Activated CD8-positive, alpha-beta memory T cell treated with anti-CD3 and anti-CD28 coated beads for 4 hours (primary cell): ENCODE data around the gene HIC1.
A peak's percentile ranks its signal among the peaks of the same experiment; 100 is the strongest.
"Not testable (repeated sequence)": the region's sequence is repeated elsewhere in the genome, so short reads cannot be mapped to it uniquely, and the experiment has no call there.

Source experiments
- DNase-seq, 2 donors: peaks; one replicate each; pipeline ENCODE4 v3.0.0-alpha.2; 2020; ENCODE audit warnings: low read depth in 2 of 2

The HIC1 gene, protein sequence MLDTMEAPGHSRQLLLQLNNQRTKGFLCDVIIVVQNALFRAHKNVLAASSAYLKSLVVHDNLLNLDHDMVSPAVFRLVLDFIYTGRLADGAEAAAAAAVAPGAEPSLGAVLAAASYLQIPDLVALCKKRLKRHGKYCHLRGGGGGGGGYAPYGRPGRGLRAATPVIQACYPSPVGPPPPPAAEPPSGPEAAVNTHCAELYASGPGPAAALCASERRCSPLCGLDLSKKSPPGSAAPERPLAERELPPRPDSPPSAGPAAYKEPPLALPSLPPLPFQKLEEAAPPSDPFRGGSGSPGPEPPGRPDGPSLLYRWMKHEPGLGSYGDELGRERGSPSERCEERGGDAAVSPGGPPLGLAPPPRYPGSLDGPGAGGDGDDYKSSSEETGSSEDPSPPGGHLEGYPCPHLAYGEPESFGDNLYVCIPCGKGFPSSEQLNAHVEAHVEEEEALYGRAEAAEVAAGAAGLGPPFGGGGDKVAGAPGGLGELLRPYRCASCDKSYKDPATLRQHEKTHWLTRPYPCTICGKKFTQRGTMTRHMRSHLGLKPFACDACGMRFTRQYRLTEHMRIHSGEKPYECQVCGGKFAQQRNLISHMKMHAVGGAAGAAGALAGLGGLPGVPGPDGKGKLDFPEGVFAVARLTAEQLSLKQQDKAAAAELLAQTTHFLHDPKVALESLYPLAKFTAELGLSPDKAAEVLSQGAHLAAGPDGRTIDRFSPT

DNA sequence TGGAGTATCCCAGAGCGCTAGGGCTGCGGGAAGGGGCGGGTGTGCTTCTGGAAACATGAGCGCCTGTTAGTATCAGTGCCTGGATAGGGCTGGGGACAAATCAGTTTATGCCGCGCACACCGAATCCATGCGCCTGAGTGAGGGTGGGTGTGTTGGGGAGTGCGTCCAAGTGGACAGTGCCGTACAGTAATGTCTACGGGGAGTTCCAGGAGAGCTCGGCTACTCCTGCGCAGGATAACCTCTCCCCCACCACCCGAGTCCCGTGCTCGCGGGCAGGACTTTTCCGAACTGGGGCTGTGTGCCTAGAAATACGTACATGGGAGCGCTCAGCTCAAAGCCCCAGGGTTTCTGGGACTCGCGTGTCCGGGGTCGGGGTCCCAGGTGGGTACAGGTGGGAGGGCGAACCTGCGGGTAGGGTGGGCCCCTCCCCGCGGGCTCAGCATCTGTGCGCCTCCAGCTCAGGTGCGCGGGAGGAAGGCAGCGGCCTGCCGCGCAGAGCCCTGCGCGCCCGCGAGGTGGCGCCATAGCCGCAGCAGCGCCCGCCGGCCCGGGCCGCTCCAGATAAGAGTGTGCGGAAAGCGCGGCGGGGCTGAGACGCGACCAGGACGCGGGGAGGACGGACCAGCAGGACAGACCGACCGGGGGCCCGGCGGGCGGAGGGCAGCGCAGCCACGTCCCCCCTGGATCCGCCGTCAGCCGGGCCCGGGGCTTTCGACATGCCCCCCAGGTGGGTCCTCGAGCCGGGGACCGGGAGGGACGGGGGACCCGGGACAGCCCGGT is at the start of gene HIC1:
Gene HIC1, plus strand, starts transcription at position 592 of the 780 bp plus-strand sequence. CDS start 1,588 bp downstream, outside the sequence.
- DNase-seq: peak; percentile 51 to 59

DNA sequence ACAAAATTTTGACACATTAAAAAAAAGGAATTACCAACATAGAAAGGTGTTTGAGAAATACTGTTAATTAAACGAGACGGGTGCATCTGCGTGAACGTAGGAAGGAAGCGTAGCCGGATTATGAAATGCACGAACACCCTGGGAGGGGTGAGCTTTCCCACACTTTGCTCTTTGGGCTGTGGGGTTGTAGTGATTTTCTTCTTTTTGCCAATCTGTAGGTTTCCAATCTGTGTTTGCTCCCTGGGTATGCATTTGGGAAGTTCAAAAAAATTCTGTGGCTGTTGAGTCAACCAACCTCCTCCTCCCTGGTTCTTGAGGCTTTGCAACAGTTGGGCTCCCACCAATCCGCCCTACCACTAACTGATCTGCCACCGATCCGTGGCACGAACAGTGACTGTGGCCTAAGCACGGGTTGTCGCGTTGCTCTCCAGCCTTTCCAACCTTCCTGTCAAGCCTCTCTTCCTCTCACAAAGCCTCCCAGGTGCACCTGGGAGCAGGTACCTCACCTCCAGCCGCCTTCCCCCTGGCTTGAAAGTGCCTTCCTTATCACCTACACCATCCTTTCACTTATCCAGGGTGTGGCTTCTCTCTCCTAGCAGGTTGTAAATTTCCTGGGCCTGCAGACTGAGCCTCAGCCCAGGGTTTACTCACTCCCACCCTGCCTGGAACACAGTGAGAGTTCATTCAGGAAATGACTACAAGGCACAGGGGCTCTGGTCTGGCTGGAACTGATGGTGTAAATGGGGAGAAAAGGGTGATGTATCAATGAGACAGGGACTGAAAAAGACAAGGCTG is 46.4 kb upstream of the HIC1 start:
- no peak for DNase-seq

- no peak for DNase-seq
Observed at GRCh38 chr17:2009737-2010136, 45.2 kb upstream of the HIC1 start.

GRCh38 chr17:2011411-2012371 is 43.2 kb upstream of the HIC1 start:
- no peak for DNase-seq

DNA sequence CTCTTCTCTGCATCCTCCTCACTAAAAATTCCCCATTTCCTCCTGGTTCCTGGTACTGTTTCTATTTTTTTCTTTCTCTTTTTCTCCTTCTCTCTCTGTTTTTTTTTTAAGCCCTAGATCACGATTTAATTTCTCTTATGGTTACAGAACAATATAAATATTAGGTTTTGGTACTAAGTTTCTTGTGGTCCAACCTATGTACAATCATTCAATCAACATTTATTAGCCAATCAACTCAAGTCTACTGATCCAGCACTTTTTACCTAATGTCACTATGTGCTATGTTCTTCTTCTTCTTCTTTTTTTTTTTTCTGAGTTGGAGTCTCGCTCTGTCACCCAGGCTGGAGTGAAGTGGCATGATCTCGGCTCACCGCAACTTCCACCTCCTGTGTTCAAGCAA is 42.4 kb upstream of the HIC1 start:
- DNase-seq: no peak

DNA sequence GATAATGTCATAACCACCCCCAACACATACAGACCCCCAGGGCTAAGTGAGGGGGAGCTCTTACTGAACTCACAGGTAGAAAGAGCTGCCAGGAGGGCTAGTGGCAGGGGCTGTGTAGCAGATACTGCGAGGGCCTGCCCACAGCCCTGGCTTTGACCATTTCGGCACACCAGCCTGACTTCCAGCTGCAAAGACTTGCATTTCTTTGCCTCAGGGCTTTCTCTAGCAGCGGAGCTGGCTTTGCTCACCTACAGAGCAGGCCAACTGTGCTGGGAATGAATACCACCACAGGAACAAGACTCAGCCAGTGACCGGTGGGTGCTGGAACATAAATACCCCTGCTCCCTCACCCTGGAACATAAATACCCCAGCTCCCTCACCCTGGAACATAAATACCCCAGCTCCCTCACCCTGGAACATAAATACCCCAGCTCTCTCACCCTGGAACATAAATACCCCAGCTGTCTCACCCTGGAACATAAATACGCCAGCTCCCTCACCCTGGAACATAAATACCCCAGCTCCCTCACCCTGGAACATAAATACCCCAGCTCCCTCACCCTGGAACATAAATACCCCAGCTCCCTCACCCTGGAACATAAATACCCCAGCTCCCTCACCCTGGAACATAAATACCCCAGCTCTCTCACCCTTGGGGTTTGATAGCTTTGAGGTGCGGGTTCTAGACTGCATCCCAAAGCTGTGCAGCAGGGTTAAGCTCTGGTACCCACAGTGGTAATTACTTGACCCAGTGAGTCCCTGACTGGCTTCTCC is 41.5 kb upstream of the HIC1 start:
- DNase-seq: not testable (repeated sequence)

GRCh38 chr17:2013994-2014317 is 40.9 kb upstream of the HIC1 start:
- DNase-seq: no peak

DNA sequence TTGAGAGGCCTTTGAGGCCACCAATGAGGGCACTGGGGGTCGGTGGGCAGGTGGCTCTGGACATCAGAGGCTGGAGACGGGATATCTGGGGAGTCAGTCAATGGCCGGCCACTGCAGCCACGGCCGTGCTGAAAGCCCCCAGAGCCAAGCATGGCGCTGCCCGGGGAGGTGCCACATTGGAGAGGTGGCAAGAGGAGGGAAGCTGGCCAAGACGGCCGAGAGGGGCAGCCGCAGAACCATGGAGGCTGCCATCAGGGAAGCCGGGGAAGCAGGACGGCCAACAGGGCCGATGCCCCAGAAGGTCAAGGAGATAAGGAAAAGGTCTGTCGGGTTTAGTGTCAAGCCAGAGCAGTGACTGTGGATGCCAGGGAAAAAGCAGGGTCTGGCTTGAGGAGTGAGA is 39.6 kb upstream of the HIC1 start:
- no peak for DNase-seq

DNA sequence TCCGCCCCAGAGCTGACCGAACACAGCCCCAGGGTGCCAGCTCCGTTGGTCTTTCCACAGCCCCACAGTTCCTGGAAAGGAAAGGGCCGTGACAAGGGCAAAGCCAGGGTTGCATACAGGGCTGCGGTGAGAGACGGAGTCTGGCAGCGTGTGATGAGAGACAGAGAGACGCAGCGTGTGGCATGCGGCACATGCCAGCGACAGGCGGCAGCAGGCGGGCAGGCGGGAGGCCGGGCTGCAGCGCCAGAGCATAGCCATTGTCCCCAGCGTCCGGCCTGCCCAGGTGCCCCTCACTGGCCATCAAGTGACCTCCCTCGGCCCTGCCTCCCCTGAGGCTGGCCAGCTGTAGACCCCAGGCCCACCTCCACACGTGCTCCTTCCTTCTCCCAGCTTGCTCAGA is 38.4 kb upstream of the HIC1 start:
- DNase-seq: no peak

DNA sequence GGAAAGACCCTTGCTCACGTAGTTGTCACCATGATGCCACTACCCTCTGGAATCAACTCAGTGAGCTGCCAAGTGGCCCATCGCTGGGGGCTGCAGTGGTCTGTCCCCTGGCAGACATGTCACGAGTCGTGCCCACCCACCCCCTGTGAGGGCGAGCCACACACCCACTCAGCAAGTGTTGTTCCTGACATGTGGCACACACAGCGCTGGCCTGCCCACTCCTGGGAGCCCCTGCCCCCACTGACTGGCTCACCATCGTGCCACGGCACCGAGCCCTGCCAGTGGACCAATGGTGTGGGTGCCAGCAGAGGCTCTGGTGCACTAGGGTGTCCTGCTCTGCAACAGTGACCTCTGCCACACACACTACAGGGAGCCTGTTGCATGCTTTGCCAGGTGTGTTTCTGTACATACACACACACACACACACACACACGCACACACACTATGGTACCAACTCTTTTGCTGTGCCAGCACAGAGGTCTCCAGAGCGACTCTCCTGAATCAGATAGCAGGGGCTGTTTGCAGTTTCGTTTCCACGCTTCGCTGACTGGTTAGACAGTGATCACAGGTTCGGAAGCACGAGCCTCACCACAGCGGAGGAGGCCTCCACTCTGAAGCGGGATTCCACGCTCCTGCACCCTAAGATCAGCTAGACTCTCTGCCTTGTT is 37.5 kb upstream of the HIC1 start:
- DNase-seq: no peak

DNA sequence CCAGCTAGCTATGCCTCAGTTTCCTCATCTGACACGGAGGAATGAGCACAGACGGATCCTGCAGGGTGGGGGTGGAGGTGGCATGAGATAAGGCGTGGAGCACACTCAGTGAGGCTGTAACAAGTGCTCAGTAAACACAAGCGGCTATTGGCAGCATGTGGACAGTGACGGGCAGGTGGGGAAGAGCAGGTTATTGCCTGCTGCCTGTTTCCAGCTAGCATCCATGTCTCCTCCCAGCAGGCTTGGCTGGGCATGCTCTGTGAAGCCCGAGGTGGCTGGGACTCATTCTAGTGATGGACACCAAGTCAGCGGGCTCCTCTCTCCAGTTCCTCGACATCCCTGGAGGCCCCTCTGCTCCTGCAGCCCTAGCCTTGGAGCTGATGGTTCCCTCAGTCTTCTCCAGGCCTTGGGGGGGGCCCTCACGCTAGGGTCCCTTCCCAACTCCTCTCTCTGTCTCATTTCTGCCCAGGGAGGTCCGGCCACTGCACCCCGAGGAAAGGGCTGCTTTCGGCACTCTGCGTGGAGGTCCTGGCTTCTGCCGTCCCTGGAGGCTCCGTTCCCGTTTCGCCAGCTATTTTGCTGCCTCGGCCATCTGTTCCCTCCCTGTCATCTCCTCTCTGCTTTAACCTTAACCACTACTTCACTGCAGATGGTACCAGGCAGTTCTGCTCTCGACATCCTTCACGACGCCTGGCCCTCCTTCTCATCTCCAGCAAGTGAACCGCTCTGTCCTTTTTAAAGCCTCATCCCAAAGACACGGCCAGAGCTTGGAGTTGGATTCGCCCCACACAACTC is 36.0 kb upstream of the HIC1 start:
- no peak for DNase-seq

GRCh38 chr17:2019723-2020122 is 35.2 kb upstream of the HIC1 start:
- no peak for DNase-seq

DNA sequence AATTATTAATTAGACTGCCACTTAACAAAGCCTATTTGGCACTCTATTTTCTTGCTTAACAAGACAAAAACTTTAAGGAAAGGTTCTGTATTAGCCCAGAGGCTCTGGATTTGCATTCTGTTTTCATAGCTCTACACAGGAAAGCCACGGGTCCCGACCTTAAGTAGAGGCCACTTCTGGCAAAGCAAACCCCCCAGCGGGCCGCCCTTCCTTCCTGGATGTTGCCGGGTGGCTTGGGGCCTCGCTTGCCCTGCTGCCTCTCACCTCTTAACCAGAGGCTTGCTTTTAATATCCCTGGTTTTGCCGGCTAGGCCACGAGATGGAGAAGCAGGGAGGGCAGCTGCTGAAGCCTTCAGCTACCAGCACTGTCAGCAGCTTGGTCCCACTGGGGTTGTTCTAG is 34.2 kb upstream of the HIC1 start:
- DNase-seq: no peak

GRCh38 chr17:2022647-2023240 is 32.2 kb upstream of the HIC1 start:
- no peak for DNase-seq

DNA sequence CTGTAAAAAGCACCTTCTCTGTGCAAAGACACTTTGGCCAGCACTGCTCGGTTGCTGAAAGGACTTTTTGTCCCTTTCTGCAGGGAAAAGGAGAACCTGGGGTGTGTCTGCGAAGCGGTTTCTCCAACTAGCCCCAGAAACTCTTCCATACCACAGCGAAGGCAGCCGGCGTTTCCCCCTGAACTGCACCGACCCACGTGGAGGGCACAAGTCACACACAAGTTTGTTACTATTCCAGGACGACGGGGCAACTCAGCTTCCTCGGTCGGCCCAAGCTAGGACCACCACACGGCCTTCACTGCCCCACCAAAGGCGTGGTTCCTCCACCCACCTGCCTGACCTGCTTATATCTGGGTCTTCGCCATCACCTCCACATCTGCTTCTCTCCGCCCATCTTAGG is 31.6 kb upstream of the HIC1 start:
- DNase-seq: no peak

GRCh38 chr17:2023692-2024571 is 31.0 kb upstream of the HIC1 start:
- no peak for DNase-seq
